Chondrocyte (in vitro differentiated cells): ENCODE data around the gene LACC1. TPM values are rescaled to one million over a fixed set of nuclear protein-coding genes. Genes with fewer than 3 reads are reported as not detected.

Experiments used
- DNase-seq: peaks from one replicate; pipeline ENCODE4 v3.0.0; 2021; ENCODE audit warnings: mixed read lengths, low spot score
- H3K27ac Mint-ChIP-seq: one replicate; pipeline ENCODE4 v1.8.0; 2021; ENCODE audit warnings: mild to moderate bottlenecking, moderate library complexity, mixed read lengths; ENCODE audit not compliant: unreplicated experiment
- H3K27me3 Mint-ChIP-seq: 2 replicates; pipeline ENCODE4 v1.8.0; 2021; ENCODE audit warnings: low read depth, mixed read lengths
- H3K36me3 Mint-ChIP-seq: 2 replicates; pipeline ENCODE4 v1.8.0; 2021; ENCODE audit warnings: low read depth, mixed read lengths
- H3K4me1 Mint-ChIP-seq: 2 replicates; pipeline ENCODE4 v1.8.0; 2021; ENCODE audit warnings: low read depth, mild to moderate bottlenecking, mixed read lengths
- H3K4me3 Mint-ChIP-seq: one replicate; pipeline ENCODE4 v1.8.0; 2021; ENCODE audit warnings: mild to moderate bottlenecking, moderate library complexity, mixed read lengths; ENCODE audit not compliant: unreplicated experiment
- H3K9me3 Mint-ChIP-seq: 2 replicates; pipeline ENCODE4 v1.8.0; 2021; ENCODE audit warnings: low read depth, mixed read lengths
- total RNA-seq: library from RNA; stranded (reverse); gene quantifications from 3 replicates; pipeline ENCODE4 v1.2.1, GENCODE V29; 2021
- TF ChIP-seq, protein P1 (sequence below): fragments of 200-600 bp; sonication (generic); IDR thresholded peaks from 2 replicates; pipeline ENCODE4 v1.5.0; 2021; ENCODE audit warnings: antibody characterized with exemption, mild to moderate bottlenecking, moderate library complexity

Gene LACC1
- total RNA-seq, 1 donor from 2014 or later, result 6.7 TPM

DNA sequence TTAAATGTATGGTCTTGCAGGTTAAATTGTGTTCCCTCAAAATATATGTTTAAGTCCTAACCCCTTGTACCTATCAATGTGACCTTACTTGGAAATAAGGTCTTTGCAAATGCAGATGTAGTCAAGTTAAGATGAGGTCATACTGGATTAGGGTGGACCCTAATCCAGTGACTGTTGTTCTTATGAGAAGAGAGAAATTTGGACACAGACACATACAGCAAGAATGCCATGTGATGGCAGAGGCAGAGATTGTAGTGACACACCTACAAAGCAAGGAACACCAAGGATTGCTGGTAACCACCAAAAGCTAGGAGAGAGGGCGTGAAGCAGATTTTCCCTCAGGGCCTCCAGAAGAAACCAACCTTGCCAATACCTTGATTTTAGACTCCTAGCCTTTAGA, 50.2 kb downstream of the LACC1 start:
- no peaks in the 10 kb centered on the region for H3K27me3 Mint-ChIP-seq
- no peak overlapping the region for H3K27ac Mint-ChIP-seq
- peaks cover 3% of the 10 kb centered on the region for H3K9me3 Mint-ChIP-seq
- TF ChIP-seq, protein P1, sequence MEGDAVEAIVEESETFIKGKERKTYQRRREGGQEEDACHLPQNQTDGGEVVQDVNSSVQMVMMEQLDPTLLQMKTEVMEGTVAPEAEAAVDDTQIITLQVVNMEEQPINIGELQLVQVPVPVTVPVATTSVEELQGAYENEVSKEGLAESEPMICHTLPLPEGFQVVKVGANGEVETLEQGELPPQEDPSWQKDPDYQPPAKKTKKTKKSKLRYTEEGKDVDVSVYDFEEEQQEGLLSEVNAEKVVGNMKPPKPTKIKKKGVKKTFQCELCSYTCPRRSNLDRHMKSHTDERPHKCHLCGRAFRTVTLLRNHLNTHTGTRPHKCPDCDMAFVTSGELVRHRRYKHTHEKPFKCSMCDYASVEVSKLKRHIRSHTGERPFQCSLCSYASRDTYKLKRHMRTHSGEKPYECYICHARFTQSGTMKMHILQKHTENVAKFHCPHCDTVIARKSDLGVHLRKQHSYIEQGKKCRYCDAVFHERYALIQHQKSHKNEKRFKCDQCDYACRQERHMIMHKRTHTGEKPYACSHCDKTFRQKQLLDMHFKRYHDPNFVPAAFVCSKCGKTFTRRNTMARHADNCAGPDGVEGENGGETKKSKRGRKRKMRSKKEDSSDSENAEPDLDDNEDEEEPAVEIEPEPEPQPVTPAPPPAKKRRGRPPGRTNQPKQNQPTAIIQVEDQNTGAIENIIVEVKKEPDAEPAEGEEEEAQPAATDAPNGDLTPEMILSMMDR, result no peak
- no peak for DNase-seq
- H3K4me1 Mint-ChIP-seq, result no peaks in the 10 kb centered on the region
- H3K36me3 Mint-ChIP-seq, result peaks cover 5% of the 10 kb centered on the region
- no peak overlapping the region for H3K4me3 Mint-ChIP-seq

DNA sequence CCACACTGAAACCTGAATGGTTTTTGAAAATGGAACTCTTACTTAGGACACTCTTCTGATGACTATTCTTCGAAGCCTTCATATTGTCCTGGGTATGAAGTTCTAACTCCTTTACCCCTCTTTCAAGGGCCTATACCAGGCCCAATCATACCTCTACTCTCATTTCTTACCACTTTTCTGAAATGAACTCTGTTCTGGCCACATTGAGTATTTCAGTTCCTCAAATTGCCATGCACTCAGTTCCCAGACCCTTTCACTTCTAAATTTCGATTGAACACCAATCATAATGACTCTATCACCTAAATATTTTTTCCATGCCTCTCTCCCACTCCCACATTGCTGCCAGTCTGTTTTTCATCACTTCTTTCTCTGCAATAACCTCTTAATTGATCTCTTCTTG, 53.7 kb downstream of the LACC1 start:
- Mint-ChIP-seq H3K4me3 (no peak overlapping the region), H3K9me3 (peaks cover 3% of the 10 kb centered on the region), H3K4me1 (peaks cover 23% of the 10 kb centered on the region), H3K27me3 (no peaks in the 10 kb centered on the region), H3K27ac (no peak overlapping the region), H3K36me3 (peaks cover 5% of the 10 kb centered on the region)
- TF ChIP-seq, protein P1, result no peak
- DNase-seq, result no peak

DNA sequence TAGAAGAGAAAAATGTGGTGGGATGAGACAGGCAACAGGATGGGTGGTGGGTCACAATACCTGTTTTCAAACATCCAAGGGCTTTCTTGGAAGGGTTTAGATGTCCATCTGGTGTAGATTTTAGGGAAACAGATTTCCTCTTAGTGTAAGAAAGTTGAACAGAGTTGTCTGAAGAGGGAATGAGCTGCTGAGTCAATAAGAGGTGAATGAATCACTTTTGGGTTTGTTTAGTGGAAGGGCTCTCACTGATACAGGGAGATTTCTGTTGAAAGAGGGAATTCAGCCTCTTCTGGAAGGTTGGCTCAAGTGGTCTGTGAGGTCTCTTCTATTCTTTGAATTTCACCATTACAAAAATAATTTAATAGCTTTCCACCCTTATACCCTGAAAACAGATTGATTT, 54.6 kb downstream of the LACC1 start:
- H3K27ac Mint-ChIP-seq, result no peak overlapping the region
- peaks cover 5% of the 10 kb centered on the region for H3K36me3 Mint-ChIP-seq
- peaks cover 30% of the 10 kb centered on the region for H3K4me1 Mint-ChIP-seq
- DNase-seq, result no peak
- no peaks in the 10 kb centered on the region for H3K27me3 Mint-ChIP-seq
- no peak overlapping the region for H3K4me3 Mint-ChIP-seq
- H3K9me3 Mint-ChIP-seq, result peaks cover 3% of the 10 kb centered on the region
- TF ChIP-seq, protein P1, result no peak

DNA sequence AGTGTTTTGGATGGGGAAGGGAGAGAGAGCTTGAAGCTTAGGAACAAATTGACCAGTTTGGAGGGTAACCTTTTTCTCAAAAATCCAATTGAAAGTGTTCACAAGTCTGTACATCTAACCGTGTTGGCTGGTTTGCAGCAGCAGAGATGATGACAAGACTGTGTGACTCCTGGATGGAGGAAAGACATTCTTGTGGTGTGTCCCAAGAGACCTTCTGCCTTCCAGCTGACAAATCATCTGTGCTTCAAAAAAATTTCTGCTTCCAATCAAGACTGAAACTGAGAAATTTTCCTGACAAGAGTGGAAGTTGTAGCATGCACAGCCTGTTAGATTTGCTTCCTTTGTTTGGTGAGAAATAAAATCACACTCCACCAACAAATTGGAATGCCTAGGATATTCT, 56.2 kb downstream of the LACC1 start:
- no peak for DNase-seq
- no peaks in the 10 kb centered on the region for H3K27me3 Mint-ChIP-seq
- TF ChIP-seq, protein P1, result no peak

DNA sequence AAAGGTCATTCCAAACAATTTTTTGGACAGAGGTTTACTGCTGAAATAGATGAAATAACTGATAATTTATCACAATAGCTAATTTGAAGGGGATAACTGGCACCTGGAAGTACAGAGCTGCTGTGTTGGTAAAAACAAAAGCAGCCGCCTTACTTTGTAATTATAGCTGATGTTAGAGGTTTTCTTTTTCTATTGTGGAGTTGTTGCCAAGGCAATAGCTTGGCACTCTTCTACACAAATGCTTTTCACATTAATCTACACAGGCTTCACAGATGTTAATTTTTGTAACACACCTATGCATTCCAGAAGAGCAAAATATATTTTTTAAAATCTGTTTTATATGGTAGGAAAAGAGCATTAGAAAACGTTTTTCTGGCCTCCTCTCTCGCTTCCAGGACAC, 56.9 kb downstream of the LACC1 start:
- Mint-ChIP-seq H3K36me3 (peaks cover 3% of the 10 kb centered on the region), H3K4me1 (peaks cover 35% of the 10 kb centered on the region), H3K9me3 (peaks cover 3% of the 10 kb centered on the region), H3K27me3 (no peaks in the 10 kb centered on the region), H3K4me3 (no peak overlapping the region), H3K27ac (no peak overlapping the region)
- TF ChIP-seq, protein P1, result no peak
- DNase-seq, result no peak

More for the DNA sequence above, 56.2 kb downstream of the LACC1 start:
- Mint-ChIP-seq H3K4me1 (peaks cover 33% of the 10 kb centered on the region), H3K27ac (peak overlapping the region; percentile 60), H3K36me3 (peaks cover 3% of the 10 kb centered on the region), H3K9me3 (peaks cover 3% of the 10 kb centered on the region), H3K4me3 (no peak overlapping the region)
